GM10248 (cell line): Measurements from ENCODE around the gene TSSC4.

Experiments used
- CTCF ChIA-PET: fragments of 300-600 bp; sonication (Branson Sonifier 250); formaldehyde crosslinking; extraction: SDS; loops from one replicate; lab custom pipeline; 2021; ENCODE audit warnings: antibody characterized with exemption; lab: Yijun Ruan, JAX
- POLR2A ChIA-PET: fragments of 350-650 bp; sonication (Branson Sonifier 250); formaldehyde crosslinking; extraction: SDS; loops from one replicate; lab custom pipeline; 2020; ENCODE audit warnings: antibody characterized with exemption; lab: Yijun Ruan, JAX
- DNase-seq: peaks from one replicate; pipeline ENCODE4 v3.0.0; 2012; ENCODE audit errors: extremely low spot score
- CTCF ChIP-seq: IDR thresholded peaks from 2 replicates; pipeline ENCODE4 v1.5.1; 2012; ENCODE audit warnings: mild to moderate bottlenecking, low read depth; ENCODE audit errors: extremely low read depth, missing control alignments, control extremely low read depth

TSSC4 gene

GRCh38 chr11:2447253-2447950, 46.9 kb downstream of the TSSC4 start:
- no peak for TF ChIP-seq CTCF
- DNase-seq: no peak
- ChIA-PET POLR2A (no interaction called here), CTCF (no interaction called here)

- CTCF ChIA-PET: no interaction called here
- TF ChIP-seq CTCF: no peak
- POLR2A ChIA-PET: no interaction called here
- no peak for DNase-seq
Observed at GRCh38 chr11:2447951-2448650, 47.6 kb downstream of the TSSC4 start.

GRCh38 chr11:2448661-2449547, 48.4 kb downstream of the TSSC4 start:
- DNase-seq: no peak
- ChIA-PET CTCF (interaction anchor here (1.7 kb wide), 1 partner anchor 83 kb away, joined by 6 read pairs; no protein-coding TSS in a partner anchor), POLR2A (no interaction called here)
- no peak for TF ChIP-seq CTCF

DNA sequence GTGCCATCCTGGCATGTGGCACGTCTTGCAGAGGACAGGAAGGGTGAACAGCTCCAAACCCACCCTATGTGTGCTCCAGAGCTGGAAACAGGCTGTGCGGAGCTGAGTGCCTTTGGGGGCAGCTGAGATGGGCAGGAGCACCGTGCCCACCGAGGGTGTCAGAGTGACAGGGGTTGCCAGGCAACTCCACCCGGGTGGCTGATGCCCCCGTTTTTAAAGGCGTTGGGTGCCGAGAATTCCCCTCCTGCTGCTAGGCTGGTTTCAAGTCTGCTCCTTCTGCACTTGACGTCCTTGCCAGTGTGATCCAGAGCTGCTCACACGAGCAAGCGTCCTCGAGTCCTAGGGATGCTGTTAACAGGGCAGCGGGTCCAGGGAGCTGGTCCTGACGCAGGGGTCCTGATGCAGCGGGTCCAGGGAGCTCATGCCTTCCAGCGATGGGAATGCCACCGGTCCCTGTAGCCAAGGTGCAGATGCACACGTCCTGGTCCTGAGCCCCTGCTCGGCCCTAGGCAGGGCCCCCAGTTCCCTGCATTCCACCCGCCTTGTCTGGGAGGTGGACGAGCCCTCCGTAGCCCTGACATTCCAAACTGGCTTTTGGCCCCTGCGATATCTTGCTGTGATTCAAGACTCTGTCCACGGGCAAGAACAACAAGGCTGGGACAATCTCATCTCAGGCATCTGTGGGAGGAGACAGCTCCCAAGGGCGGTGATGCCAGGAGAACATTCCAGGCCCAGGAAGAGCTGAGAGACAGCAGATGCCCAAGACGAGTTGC, 49.2 kb downstream of the TSSC4 start:
- TF ChIP-seq CTCF: no peak
- ChIA-PET POLR2A (no interaction called here), CTCF (interaction anchor here (1.7 kb wide), 1 partner anchor 82 kb away, joined by 6 read pairs; no protein-coding TSS in a partner anchor)
- no peak for DNase-seq

DNA sequence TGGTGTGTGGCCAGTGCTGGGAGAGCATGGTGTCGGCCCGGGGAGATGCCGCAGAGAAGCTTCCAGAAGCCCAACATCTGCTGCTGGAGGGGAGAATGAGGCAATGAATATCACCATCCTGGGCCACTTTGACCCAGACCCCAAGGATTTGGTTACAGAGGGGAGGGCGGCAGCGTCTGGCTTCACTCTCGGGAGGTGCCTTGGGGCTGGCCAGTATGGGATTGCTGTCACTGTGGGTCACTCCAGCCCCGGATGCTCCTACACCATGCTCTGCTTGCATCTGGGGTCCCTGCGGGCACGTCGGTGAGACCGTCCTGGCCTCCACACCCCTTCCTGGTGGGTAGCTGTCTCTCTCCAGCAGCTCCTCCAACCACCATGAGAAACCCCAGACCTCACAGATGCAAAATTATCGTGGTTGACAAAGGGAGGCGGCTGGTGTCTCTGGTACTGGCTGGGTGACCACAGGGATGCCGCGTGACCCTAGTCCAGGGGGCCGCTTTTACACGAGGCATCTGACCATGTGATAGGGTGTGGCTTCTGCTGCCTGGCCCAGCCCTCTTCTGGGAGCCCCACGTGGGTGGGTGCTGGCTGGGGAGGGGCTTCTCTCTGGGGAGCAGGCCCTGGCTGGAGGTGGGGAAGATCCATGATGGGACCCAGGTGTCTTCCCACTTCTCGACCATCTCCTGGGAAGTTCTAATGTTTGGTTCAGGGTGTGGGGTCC, 49.9 kb downstream of the TSSC4 start:
- POLR2A ChIA-PET: no interaction called here
- CTCF ChIA-PET: interaction anchor here (1.7 kb wide), 1 partner anchor 81 kb away, joined by 6 read pairs; no protein-coding TSS in a partner anchor
- no peak for TF ChIP-seq CTCF
- no peak for DNase-seq
